Parathyroid adenoma (tissue), 2 donors: ENCODE data around the gene SLC7A6.

ENCODE experiments used
- H2AFZ ChIP-seq: fragments of 300-600 bp; sonication (generic); one replicate; pipeline ENCODE4 v1.7.0; 2017; ENCODE audit warnings: antibody characterized with exemption, mild to moderate bottlenecking
- H3K27ac ChIP-seq: fragments of 300-600 bp; sonication (generic); one replicate; pipeline ENCODE4 v1.7.0; 2017
- H3K27me3 ChIP-seq: fragments of 300-600 bp; sonication (generic); one replicate; pipeline ENCODE4 v1.7.0; 2017; ENCODE audit warnings: low read length; ENCODE audit not compliant: control insufficient read depth, insufficient read depth
- H3K36me3 ChIP-seq: fragments of 300-600 bp; sonication (generic); one replicate; pipeline ENCODE4 v1.7.0; 2017; ENCODE audit warnings: low read length; ENCODE audit not compliant: control insufficient read depth, insufficient read depth
- H3K4me1 ChIP-seq: fragments of 300-600 bp; sonication (generic); one replicate; pipeline ENCODE4 v1.7.0; 2017; ENCODE audit warnings: control low read depth
- H3K4me2 ChIP-seq: fragments of 300-600 bp; sonication (generic); one replicate; pipeline ENCODE4 v1.7.0; 2017; ENCODE audit warnings: low read length
- H3K4me3 ChIP-seq: fragments of 300-600 bp; sonication (generic); one replicate; pipeline ENCODE4 v1.7.0; 2017; ENCODE audit warnings: low read depth, low read length
- H3K79me2 ChIP-seq: fragments of 300-600 bp; sonication (generic); one replicate; pipeline ENCODE4 v1.7.0; 2017; ENCODE audit warnings: control low read depth
- H3K9ac ChIP-seq: fragments of 300-600 bp; sonication (generic); one replicate; pipeline ENCODE4 v1.7.0; 2017; ENCODE audit warnings: mild to moderate bottlenecking
- H3K9me3 ChIP-seq: fragments of 300-600 bp; sonication (generic); one replicate; pipeline ENCODE4 v1.7.0; 2017; ENCODE audit warnings: low read length; ENCODE audit not compliant: control insufficient read depth
- CTCF ChIP-seq: fragments of 300-600 bp; sonication (generic); IDR thresholded peaks from one replicate; pipeline ENCODE4 v1.7.0; 2017; ENCODE audit warnings: antibody characterized with exemption, mild to moderate bottlenecking
- donor health status: primary hyperparathyroidism.

The SLC7A6 gene

GRCh38 chr16:68299571-68300453, 35.5 kb downstream of the SLC7A6 start:
- Histone ChIP-seq H3K27me3 (no peaks in the 10 kb centered on the region), H3K9ac (no peak overlapping the region)

GRCh38 chr16:68300734-68301459, 36.6 kb downstream of the SLC7A6 start:
- TF ChIP-seq CTCF = no peak
- H3K4me1 ChIP-seq = peaks cover 3% of the 10 kb centered on the region
- H3K9ac ChIP-seq = no peak overlapping the region
- H2AFZ ChIP-seq = no peak overlapping the region
- no peak overlapping the region for H3K4me2 ChIP-seq
- H3K79me2 ChIP-seq = no peaks in the 10 kb centered on the region
- H3K36me3 ChIP-seq = no peaks in the 10 kb centered on the region
- no peak overlapping the region for H3K27ac ChIP-seq
- H3K4me3 ChIP-seq = no peak overlapping the region
- H3K27me3 ChIP-seq = no peaks in the 10 kb centered on the region
- H3K9me3 ChIP-seq = no peaks in the 10 kb centered on the region

More at GRCh38 chr16:68299571-68300453, 35.5 kb downstream of the SLC7A6 start:
- Histone ChIP-seq H3K4me3 (no peak overlapping the region), H3K27ac (no peak overlapping the region), H3K9me3 (no peaks in the 10 kb centered on the region), H3K4me1 (peaks cover 3% of the 10 kb centered on the region), H3K4me2 (no peak overlapping the region), H2AFZ (no peak overlapping the region), H3K79me2 (no peaks in the 10 kb centered on the region), H3K36me3 (no peaks in the 10 kb centered on the region)
- TF ChIP-seq CTCF = no peak

- no peak overlapping the region for H2AFZ ChIP-seq
- H3K27ac ChIP-seq = no peak overlapping the region
- H3K4me3 ChIP-seq = no peak overlapping the region
- peaks cover 9% of the 10 kb centered on the region for H3K4me1 ChIP-seq
- H3K4me2 ChIP-seq = no peak overlapping the region
- no peak for TF ChIP-seq CTCF
- no peaks in the 10 kb centered on the region for H3K27me3 ChIP-seq
- no peaks in the 10 kb centered on the region for H3K36me3 ChIP-seq
- H3K9ac ChIP-seq = no peak overlapping the region
- H3K79me2 ChIP-seq = peaks cover 11% of the 10 kb centered on the region
- no peaks in the 10 kb centered on the region for H3K9me3 ChIP-seq
Observed at GRCh38 chr16:68306633-68307032, 42.3 kb downstream of the SLC7A6 start.

GRCh38 chr16:68309799-68310198, 45.5 kb downstream of the SLC7A6 start:
- no peak for TF ChIP-seq CTCF
- Histone ChIP-seq H3K27ac (no peak overlapping the region), H3K9ac (no peak overlapping the region), H3K27me3 (no peaks in the 10 kb centered on the region), H3K9me3 (no peaks in the 10 kb centered on the region), H3K79me2 (peaks cover 11% of the 10 kb centered on the region), H3K4me3 (peak overlapping the region; percentile 85), H3K4me2 (peak overlapping the region; percentile 94), H3K4me1 (peaks cover 9% of the 10 kb centered on the region), H3K36me3 (no peaks in the 10 kb centered on the region), H2AFZ (peak overlapping the region; percentile 93)
